ENCODE measurements around the gene ERMP1.
"Not testable (repeated sequence)": the region's sequence is repeated elsewhere in the genome, so short reads cannot be mapped to it uniquely, and the experiment has no call there.

The ERMP1 gene

GRCh38 chr9:5832538-5833529 is at the start of gene ERMP1:
Gene ERMP1, minus strand, starts transcription at chr9:5833117. Its CDS starts 90 bp downstream, at chr9:5833027.
- no peak for DNase-seq

GRCh38 chr9:5882244-5883012 is 49.5 kb upstream of the ERMP1 start:
- not testable (repeated sequence) for DNase-seq

- DNase-seq, result no peak
These were observed 46.7 kb upstream of the ERMP1 start for GRCh38 chr9:5879419-5880181.

- DNase-seq, result no peak
These were observed 43.8 kb upstream of the ERMP1 start for GRCh38 chr9:5876711-5877110.

GRCh38 chr9:5876026-5876425 is 43.1 kb upstream of the ERMP1 start:
- DNase-seq, result no peak

GRCh38 chr9:5874048-5874447 is 41.1 kb upstream of the ERMP1 start:
- DNase-seq, result no peak

GRCh38 chr9:5873439-5873838 is 40.5 kb upstream of the ERMP1 start:
- no peak for DNase-seq

- DNase-seq, result no peak
These were observed 39.6 kb upstream of the ERMP1 start for GRCh38 chr9:5872511-5872910.

GRCh38 chr9:5871785-5872184 is 38.9 kb upstream of the ERMP1 start:
- no peak for DNase-seq

- no peak for DNase-seq
These were observed 37.8 kb upstream of the ERMP1 start for GRCh38 chr9:5870691-5871090.

GRCh38 chr9:5870020-5870339 is 37.1 kb upstream of the ERMP1 start:
- no peak for DNase-seq

- DNase-seq, result no peak
These were observed 36.5 kb upstream of the ERMP1 start for GRCh38 chr9:5869315-5870019.

GRCh38 chr9:5868235-5868634 is 35.3 kb upstream of the ERMP1 start:
- no peak for DNase-seq

- DNase-seq, result no peak
These were observed 33.8 kb upstream of the ERMP1 start for GRCh38 chr9:5866685-5867084.

GRCh38 chr9:5866272-5866671 is 33.4 kb upstream of the ERMP1 start:
- DNase-seq, result no peak

GRCh38 chr9:5864446-5864845 is 31.5 kb upstream of the ERMP1 start:
- no peak for DNase-seq

GRCh38 chr9:5863092-5863746 is 30.3 kb upstream of the ERMP1 start:
- no peak for DNase-seq

GRCh38 chr9:5858833-5859232 is 25.9 kb upstream of the ERMP1 start:
- DNase-seq, result no peak

GRCh38 chr9:5857928-5858327 is 25.0 kb upstream of the ERMP1 start:
- no peak for DNase-seq

GRCh38 chr9:5854063-5854790 is 21.3 kb upstream of the ERMP1 start:
- DNase-seq, result no peak

GRCh38 chr9:5853617-5854016 is 20.7 kb upstream of the ERMP1 start:
- DNase-seq, result no peak
